ENCODE data around the gene KAZALD1. TPM values are rescaled to one million over a fixed set of nuclear protein-coding genes. Genes with fewer than 3 reads are reported as not detected.
A peak's percentile ranks its signal among the peaks of the same experiment; 100 is the strongest.

Gene KAZALD1
- polyA plus RNA-seq, 1 of the 3 experiments (the other 2 are of a cell fraction) = 3.0 TPM

GRCh38 chr10:101054876-101055275, 6.9 kb upstream of the KAZALD1 start:
- CTCF ChIA-PET = interaction anchor here (1.0 to 18.9 kb wide), 9 partner anchors 11 to 85 kb away, joined by 3 to 234 read pairs (median 11); no protein-coding TSS in a partner anchor
- H3F3A ChIP-seq (replicated peaks; ENCODE audit: insufficient read depth) = peaks cover 11% of the 10 kb centered on the region

GRCh38 chr10:101055411-101055810, 6.4 kb upstream of the KAZALD1 start:
- H3K27me3 ChIP-seq (ENCODE audit: insufficient read depth) = no peaks in the 10 kb centered on the region
- WGBS (ENCODE audit: low lambda C conversion rate) = 98% methylated on average over 3 of the region's 4 CpGs

More at GRCh38 chr10:101054876-101055275, 6.9 kb upstream of the KAZALD1 start:
- POLR2A ChIA-PET = interaction anchor here (1.8 kb wide), 1 partner anchor 12 kb away, joined by 5 read pairs; no protein-coding TSS in a partner anchor
- Histone ChIP-seq H3K9me3 (no peaks in the 10 kb centered on the region), H2AFZ (ENCODE audit: low read depth) (no peak overlapping the region), H3K79me2 (ENCODE audit: insufficient read depth) (peaks cover 67% of the 10 kb centered on the region), H3K27ac (ENCODE audit: low read depth in 2 of 2, low read length in 1 of 2) (no peak overlapping the region), H3K4me3 (ENCODE audit: low read depth in 2 of 2, low read length in 1 of 2) (no peak overlapping the region), H3K27me3 (ENCODE audit: insufficient read depth) (no peaks in the 10 kb centered on the region), H3K4me2 (no peak overlapping the region), H3K4me1 (ENCODE audit: control insufficient read depth in 1 of 2, insufficient read depth in 2 of 2, low read depth in 1 of 2, low read length in 1 of 2) (peaks cover 8 to 10% of the 10 kb centered on the region in 2 experiments; a peak in 2 of 4 replicates), H3K36me3 (replicated peaks in 1 of 2; ENCODE audit: control insufficient read depth in 1 of 2, insufficient read depth in 2 of 2, low read length in 1 of 2) (no peaks in the 10 kb centered on the region), H4K20me1 (ENCODE audit: insufficient read depth) (no peaks in the 10 kb centered on the region), H3K9me2 (no peaks in the 10 kb centered on the region), H3K9ac (no peak overlapping the region)
- 100% methylated on average over 5 of the region's 5 CpGs for WGBS (ENCODE audit: low lambda C conversion rate)
- no peak for DNase-seq
- TF ChIP-seq CHD2 (IDR thresholded peaks at IDR 0.05; ENCODE audit: low read length, partially characterized antibody) (no peak), TEAD4 (IDR thresholded peaks at IDR 0.05; ENCODE audit: borderline replicate concordance, insufficient read depth) (no peak), SMC3 (IDR thresholded peaks at IDR 0.05; ENCODE audit: low read depth, low read length) (no peak), MEF2A (IDR thresholded peaks at IDR 0.05; ENCODE audit: borderline replicate concordance, low read depth) (no peak), USF2 (IDR thresholded peaks at IDR 0.05; ENCODE audit: borderline replicate concordance, low read depth, low read length) (no peak), GATA2 (CRISPR knock-in tag; IDR thresholded peaks at IDR 0.05) (no peak)

More at GRCh38 chr10:101055411-101055810, 6.4 kb upstream of the KAZALD1 start:
- POLR2A ChIA-PET = interaction anchor here (1.8 kb wide), 1 partner anchor 12 kb away, joined by 5 read pairs; no protein-coding TSS in a partner anchor
- Histone ChIP-seq H3K4me1 (ENCODE audit: control insufficient read depth in 1 of 2, insufficient read depth in 2 of 2, low read depth in 1 of 2, low read length in 1 of 2) (peaks cover 8 to 9% of the 10 kb centered on the region in 2 experiments; a peak in 2 of 4 replicates), H3K9me3 (no peaks in the 10 kb centered on the region), H3K4me3 (ENCODE audit: low read depth in 2 of 2, low read length in 1 of 2) (no peak overlapping the region), H3K9me2 (no peaks in the 10 kb centered on the region), H3K36me3 (replicated peaks in 1 of 2; ENCODE audit: control insufficient read depth in 1 of 2, insufficient read depth in 2 of 2, low read length in 1 of 2) (no peaks in the 10 kb centered on the region), H3K27ac (ENCODE audit: low read depth in 2 of 2, low read length in 1 of 2) (no peak overlapping the region), H3K9ac (no peak overlapping the region), H3K4me2 (no peak overlapping the region), H3K79me2 (ENCODE audit: insufficient read depth) (peaks cover 72% of the 10 kb centered on the region), H2AFZ (ENCODE audit: low read depth) (no peak overlapping the region), H4K20me1 (ENCODE audit: insufficient read depth) (no peaks in the 10 kb centered on the region), H3F3A (replicated peaks; ENCODE audit: insufficient read depth) (peaks cover 13% of the 10 kb centered on the region)
- DNase-seq = no peak
- CTCF ChIA-PET = interaction anchor here (0.6 to 18.9 kb wide), 13 partner anchors 9 to 85 kb away, joined by 3 to 234 read pairs (median 4); no protein-coding TSS in a partner anchor
- no peak for TF ChIP-seq FOXM1 (IDR thresholded peaks at IDR 0.05; ENCODE audit: low read depth)
- no peak for TF ChIP-seq POLR2AphosphoS5 (IDR thresholded peaks at IDR 0.05; ENCODE audit: low read depth, low read length)
- TF ChIP-seq MAX (IDR thresholded peaks at IDR 0.05; ENCODE audit: low read depth) = no peak
- TF ChIP-seq USF2 (IDR thresholded peaks at IDR 0.05; ENCODE audit: borderline replicate concordance, low read depth, low read length) = no peak
- TF ChIP-seq IRF3 (IDR thresholded peaks at IDR 0.05; ENCODE audit: low read depth, low read length) = no peak
- no peak for TF ChIP-seq PBX3 (IDR thresholded peaks at IDR 0.05)
- peak; percentile 40 for TF ChIP-seq RAD21 (IDR thresholded peaks at IDR 0.05; ENCODE audit: low read length)
- no peak for TF ChIP-seq ZBTB33 (IDR thresholded peaks at IDR 0.05; ENCODE audit: borderline replicate concordance, low read depth)

Measured in SK-N-SH (cell line).